SK-N-SH treated with all-trans-retinoic acid at 6 μM for 48 hours (cell line): Measurements from ENCODE around the gene FAM50B.

Source experiments
- ATAC-seq: fragments of 200-7000 bp; cut with Tn5 transposase; 3 replicates; pipeline ENCODE4 v1.9.1; 2020; ENCODE audit warnings: mild to moderate bottlenecking, moderate library complexity
- ARNTL ChIP-seq: fragments of 450-650 bp; formaldehyde crosslinking; IDR thresholded peaks from 2 replicates; pipeline ENCODE4 v1.5.0; 2020; ENCODE audit warnings: low read depth, mild to moderate bottlenecking, moderate library complexity, borderline replicate concordance
- BACH2 ChIP-seq: fragments of 250-450 bp; sonication (Bioruptor Pico); IDR thresholded peaks from 2 replicates; pipeline ENCODE4 v1.9.0; 2021; ENCODE audit warnings: mild to moderate bottlenecking, borderline replicate concordance
- CSDC2 ChIP-seq: fragments of 250-450 bp; sonication (Bioruptor Pico); IDR thresholded peaks from 2 replicates; pipeline ENCODE4 v1.5.0; 2020; ENCODE audit warnings: mild to moderate bottlenecking, moderate library complexity
- ESRRG ChIP-seq: fragments of 250-450 bp; sonication (Bioruptor Pico); IDR thresholded peaks from 2 replicates; pipeline ENCODE4 v1.6.1; 2021; ENCODE audit warnings: mild to moderate bottlenecking
- GLIS3 ChIP-seq: fragments of 250-450 bp; sonication (Bioruptor Pico); IDR thresholded peaks from 2 replicates; pipeline ENCODE4 v1.5.0; 2020; ENCODE audit warnings: mild to moderate bottlenecking, moderate library complexity
- ISL1 ChIP-seq: fragments of 250-450 bp; sonication (Bioruptor Pico); IDR thresholded peaks from 2 replicates; pipeline ENCODE4 v2.1.2; 2022; ENCODE audit warnings: mild to moderate bottlenecking, moderate library complexity
- OSR1 ChIP-seq: fragments of 250-450 bp; sonication (Bioruptor Pico); IDR thresholded peaks from 2 replicates; pipeline ENCODE4 v1.8.0; 2022; ENCODE audit warnings: moderate library complexity, mild to moderate bottlenecking, inconsistent platforms
- PPARA ChIP-seq: fragments of 250-450 bp; sonication (Bioruptor Pico); IDR thresholded peaks from 2 replicates; pipeline ENCODE4 v1.5.0; 2020; ENCODE audit warnings: mild to moderate bottlenecking, borderline replicate concordance
- RARB ChIP-seq: fragments of 250-450 bp; sonication (Bioruptor Pico); IDR thresholded peaks from 2 replicates; pipeline ENCODE4 v1.8.0; 2021; ENCODE audit warnings: mild to moderate bottlenecking, moderate library complexity
- SNAI2 ChIP-seq: fragments of 250-450 bp; sonication (Bioruptor Pico); IDR thresholded peaks from 2 replicates; pipeline ENCODE4 v1.5.0; 2020; ENCODE audit warnings: mild to moderate bottlenecking, moderate library complexity
- TCF4 ChIP-seq: fragments of 250-450 bp; sonication (Bioruptor Pico); IDR thresholded peaks from 2 replicates; pipeline ENCODE4 v1.8.0; 2021; ENCODE audit warnings: mild to moderate bottlenecking, moderate library complexity, borderline replicate concordance
- TOX ChIP-seq: fragments of 250-450 bp; sonication (Bioruptor Pico); IDR thresholded peaks from 2 replicates; pipeline ENCODE4 v1.8.0; 2021; ENCODE audit warnings: mild to moderate bottlenecking, moderate library complexity, borderline replicate concordance
- ZC3H10 ChIP-seq: fragments of 250-450 bp; sonication (Bioruptor Pico); IDR thresholded peaks from 2 replicates; pipeline ENCODE4 v1.5.1; 2021; ENCODE audit warnings: mild to moderate bottlenecking, moderate library complexity
- ZFP3 ChIP-seq: fragments of 250-450 bp; sonication (Bioruptor Pico); IDR thresholded peaks from 2 replicates; pipeline ENCODE4 v1.5.0; 2020; ENCODE audit warnings: mild to moderate bottlenecking, moderate library complexity
- ZNF565 ChIP-seq: fragments of 450-650 bp; formaldehyde crosslinking; conservative IDR thresholded peaks from 2 replicates; pipeline ENCODE4 v1.5.0; 2020; ENCODE audit warnings: low read depth, mild to moderate bottlenecking, moderate library complexity
- ZNF70 ChIP-seq: fragments of 450-650 bp; formaldehyde crosslinking; IDR thresholded peaks from 2 replicates; pipeline ENCODE4 v1.5.0; 2020; ENCODE audit warnings: mild to moderate bottlenecking, moderate library complexity
- ZNF8 ChIP-seq: fragments of 450-650 bp; formaldehyde crosslinking; IDR thresholded peaks from 2 replicates; pipeline ENCODE4 v1.5.0; 2020; ENCODE audit warnings: mild to moderate bottlenecking, moderate library complexity
- TF ChIP-seq, protein P1 (sequence below): fragments of 250-450 bp; sonication (Bioruptor Pico); IDR thresholded peaks from 2 replicates; pipeline ENCODE4 v1.5.0; 2020; ENCODE audit warnings: mild to moderate bottlenecking, moderate library complexity
- TF ChIP-seq, protein P2 (sequence below): fragments of 250-450 bp; sonication (Bioruptor Pico); IDR thresholded peaks from 2 replicates; pipeline ENCODE4 v1.5.1; 2020; ENCODE audit warnings: low read depth, mild to moderate bottlenecking, moderate library complexity
- TF ChIP-seq, protein P3 (sequence below): fragments of 250-450 bp; sonication (Bioruptor Pico); IDR thresholded peaks from 2 replicates; pipeline ENCODE4 v1.5.1; 2021; ENCODE audit warnings: mild to moderate bottlenecking, moderate library complexity
- TF ChIP-seq, protein P4 (sequence below): fragments of 250-450 bp; sonication (Bioruptor Pico); IDR thresholded peaks from 2 replicates; pipeline ENCODE4 v1.8.0; 2020; ENCODE audit warnings: mild to moderate bottlenecking, moderate library complexity, borderline replicate concordance

The FAM50B gene

DNA sequence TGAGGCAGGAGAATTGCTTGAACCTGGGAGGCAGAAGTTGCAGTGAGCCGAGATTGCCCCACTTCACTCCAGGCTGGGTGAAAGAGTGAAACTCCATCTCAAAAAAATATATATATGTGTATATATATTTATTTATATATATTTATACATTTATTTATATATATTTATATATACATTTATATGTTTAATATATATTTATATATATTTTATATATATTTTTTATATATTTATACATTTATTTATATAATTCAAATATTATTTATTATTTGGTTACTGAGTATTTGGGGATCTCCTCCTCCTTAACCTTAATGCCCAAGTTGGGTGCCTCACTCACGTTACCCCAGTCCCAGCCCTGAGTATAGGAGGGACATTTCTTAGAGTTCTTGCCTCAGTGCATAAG lies 2.7 kb downstream of the FAM50B start:
- TF ChIP-seq TCF4 (CRISPR knock-in tag), result no peak
- no peak for TF ChIP-seq ZNF8
- no peak for TF ChIP-seq RARB (CRISPR knock-in tag)
- no peak for TF ChIP-seq ZFP3 (CRISPR knock-in tag)
- TF ChIP-seq, protein P1, sequence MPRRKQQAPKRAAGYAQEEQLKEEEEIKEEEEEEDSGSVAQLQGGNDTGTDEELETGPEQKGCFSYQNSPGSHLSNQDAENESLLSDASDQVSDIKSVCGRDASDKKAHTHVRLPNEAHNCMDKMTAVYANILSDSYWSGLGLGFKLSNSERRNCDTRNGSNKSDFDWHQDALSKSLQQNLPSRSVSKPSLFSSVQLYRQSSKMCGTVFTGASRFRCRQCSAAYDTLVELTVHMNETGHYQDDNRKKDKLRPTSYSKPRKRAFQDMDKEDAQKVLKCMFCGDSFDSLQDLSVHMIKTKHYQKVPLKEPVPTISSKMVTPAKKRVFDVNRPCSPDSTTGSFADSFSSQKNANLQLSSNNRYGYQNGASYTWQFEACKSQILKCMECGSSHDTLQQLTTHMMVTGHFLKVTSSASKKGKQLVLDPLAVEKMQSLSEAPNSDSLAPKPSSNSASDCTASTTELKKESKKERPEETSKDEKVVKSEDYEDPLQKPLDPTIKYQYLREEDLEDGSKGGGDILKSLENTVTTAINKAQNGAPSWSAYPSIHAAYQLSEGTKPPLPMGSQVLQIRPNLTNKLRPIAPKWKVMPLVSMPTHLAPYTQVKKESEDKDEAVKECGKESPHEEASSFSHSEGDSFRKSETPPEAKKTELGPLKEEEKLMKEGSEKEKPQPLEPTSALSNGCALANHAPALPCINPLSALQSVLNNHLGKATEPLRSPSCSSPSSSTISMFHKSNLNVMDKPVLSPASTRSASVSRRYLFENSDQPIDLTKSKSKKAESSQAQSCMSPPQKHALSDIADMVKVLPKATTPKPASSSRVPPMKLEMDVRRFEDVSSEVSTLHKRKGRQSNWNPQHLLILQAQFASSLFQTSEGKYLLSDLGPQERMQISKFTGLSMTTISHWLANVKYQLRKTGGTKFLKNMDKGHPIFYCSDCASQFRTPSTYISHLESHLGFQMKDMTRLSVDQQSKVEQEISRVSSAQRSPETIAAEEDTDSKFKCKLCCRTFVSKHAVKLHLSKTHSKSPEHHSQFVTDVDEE (CRISPR knock-in tag), result no peak
- no peak for TF ChIP-seq SNAI2 (CRISPR knock-in tag)
- TF ChIP-seq ZNF565 (CRISPR knock-in tag), result no peak
- TF ChIP-seq ZC3H10 (CRISPR knock-in tag), result no peak
- TF ChIP-seq ESRRG (CRISPR knock-in tag), result no peak
- no peak for TF ChIP-seq TOX (CRISPR knock-in tag)
- no peak for TF ChIP-seq ISL1
- TF ChIP-seq, protein P2, sequence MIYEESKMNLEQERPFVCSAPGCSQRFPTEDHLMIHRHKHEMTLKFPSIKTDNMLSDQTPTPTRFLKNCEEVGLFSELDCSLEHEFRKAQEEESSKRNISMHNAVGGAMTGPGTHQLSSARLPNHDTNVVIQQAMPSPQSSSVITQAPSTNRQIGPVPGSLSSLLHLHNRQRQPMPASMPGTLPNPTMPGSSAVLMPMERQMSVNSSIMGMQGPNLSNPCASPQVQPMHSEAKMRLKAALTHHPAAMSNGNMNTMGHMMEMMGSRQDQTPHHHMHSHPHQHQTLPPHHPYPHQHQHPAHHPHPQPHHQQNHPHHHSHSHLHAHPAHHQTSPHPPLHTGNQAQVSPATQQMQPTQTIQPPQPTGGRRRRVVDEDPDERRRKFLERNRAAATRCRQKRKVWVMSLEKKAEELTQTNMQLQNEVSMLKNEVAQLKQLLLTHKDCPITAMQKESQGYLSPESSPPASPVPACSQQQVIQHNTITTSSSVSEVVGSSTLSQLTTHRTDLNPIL (CRISPR knock-in tag), result no peak
- TF ChIP-seq, protein P3, sequence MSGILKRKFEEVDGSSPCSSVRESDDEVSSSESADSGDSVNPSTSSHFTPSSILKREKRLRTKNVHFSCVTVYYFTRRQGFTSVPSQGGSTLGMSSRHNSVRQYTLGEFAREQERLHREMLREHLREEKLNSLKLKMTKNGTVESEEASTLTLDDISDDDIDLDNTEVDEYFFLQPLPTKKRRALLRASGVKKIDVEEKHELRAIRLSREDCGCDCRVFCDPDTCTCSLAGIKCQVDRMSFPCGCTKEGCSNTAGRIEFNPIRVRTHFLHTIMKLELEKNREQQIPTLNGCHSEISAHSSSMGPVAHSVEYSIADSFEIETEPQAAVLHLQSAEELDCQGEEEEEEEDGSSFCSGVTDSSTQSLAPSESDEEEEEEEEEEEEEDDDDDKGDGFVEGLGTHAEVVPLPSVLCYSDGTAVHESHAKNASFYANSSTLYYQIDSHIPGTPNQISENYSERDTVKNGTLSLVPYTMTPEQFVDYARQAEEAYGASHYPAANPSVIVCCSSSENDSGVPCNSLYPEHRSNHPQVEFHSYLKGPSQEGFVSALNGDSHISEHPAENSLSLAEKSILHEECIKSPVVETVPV (CRISPR knock-in tag), result no peak
- TF ChIP-seq, protein P4, sequence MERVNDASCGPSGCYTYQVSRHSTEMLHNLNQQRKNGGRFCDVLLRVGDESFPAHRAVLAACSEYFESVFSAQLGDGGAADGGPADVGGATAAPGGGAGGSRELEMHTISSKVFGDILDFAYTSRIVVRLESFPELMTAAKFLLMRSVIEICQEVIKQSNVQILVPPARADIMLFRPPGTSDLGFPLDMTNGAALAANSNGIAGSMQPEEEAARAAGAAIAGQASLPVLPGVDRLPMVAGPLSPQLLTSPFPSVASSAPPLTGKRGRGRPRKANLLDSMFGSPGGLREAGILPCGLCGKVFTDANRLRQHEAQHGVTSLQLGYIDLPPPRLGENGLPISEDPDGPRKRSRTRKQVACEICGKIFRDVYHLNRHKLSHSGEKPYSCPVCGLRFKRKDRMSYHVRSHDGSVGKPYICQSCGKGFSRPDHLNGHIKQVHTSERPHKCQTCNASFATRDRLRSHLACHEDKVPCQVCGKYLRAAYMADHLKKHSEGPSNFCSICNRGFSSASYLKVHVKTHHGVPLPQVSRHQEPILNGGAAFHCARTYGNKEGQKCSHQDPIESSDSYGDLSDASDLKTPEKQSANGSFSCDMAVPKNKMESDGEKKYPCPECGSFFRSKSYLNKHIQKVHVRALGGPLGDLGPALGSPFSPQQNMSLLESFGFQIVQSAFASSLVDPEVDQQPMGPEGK (CRISPR knock-in tag), result no peak
- TF ChIP-seq GLIS3 (CRISPR knock-in tag), result no peak
- no peak for TF ChIP-seq ARNTL (CRISPR knock-in tag)
- TF ChIP-seq BACH2, result no peak
- TF ChIP-seq PPARA (CRISPR knock-in tag), result no peak
- TF ChIP-seq OSR1, result no peak
- no peak for ATAC-seq

DNA sequence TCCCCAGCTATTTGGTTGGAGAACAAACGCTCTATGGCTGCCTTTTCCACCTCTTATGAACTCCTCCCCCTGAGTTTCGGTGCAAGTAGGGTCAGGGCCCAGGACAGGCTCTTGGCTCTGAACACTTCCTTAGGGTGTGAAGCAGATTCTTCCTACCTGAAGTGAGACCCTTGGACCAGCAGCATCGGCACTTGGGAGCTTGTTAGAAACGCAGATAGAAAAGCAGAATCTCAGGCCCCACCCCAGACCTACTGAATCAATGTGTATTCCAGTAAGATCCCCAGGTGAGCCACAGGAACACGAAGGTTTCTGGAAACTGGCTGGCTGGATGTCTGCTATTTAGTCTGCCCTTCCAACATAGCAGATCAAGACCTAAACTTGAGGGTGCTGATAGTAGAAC lies 3.2 kb downstream of the FAM50B start:
- no peak for ATAC-seq
- no peak for TF ChIP-seq CSDC2 (CRISPR knock-in tag)
- no peak for TF ChIP-seq OSR1
- no peak for TF ChIP-seq ZFP3 (CRISPR knock-in tag)
- no peak for TF ChIP-seq BACH2
- TF ChIP-seq TCF4 (CRISPR knock-in tag), result no peak
- TF ChIP-seq ARNTL (CRISPR knock-in tag), result no peak
- TF ChIP-seq, protein P3 (CRISPR knock-in tag), result no peak
- TF ChIP-seq TOX (CRISPR knock-in tag), result no peak
- no peak for TF ChIP-seq ZNF565 (CRISPR knock-in tag)
- TF ChIP-seq RARB (CRISPR knock-in tag), result no peak
- no peak for TF ChIP-seq ZC3H10 (CRISPR knock-in tag)
- no peak for TF ChIP-seq PPARA (CRISPR knock-in tag)
- TF ChIP-seq, protein P2 (CRISPR knock-in tag), result no peak
- TF ChIP-seq ESRRG (CRISPR knock-in tag), result no peak
- no peak for TF ChIP-seq ISL1
- TF ChIP-seq ZNF70, result no peak
